ENCODE measurements around the gene ARFRP1. TPM values are rescaled to one million over a fixed set of nuclear protein-coding genes. Genes with fewer than 3 reads are reported as not detected.

The ARFRP1 gene
- total RNA-seq, 1 experiment from 2014 or later: 42.7 TPM

GRCh38 chr20:63648895-63649589 is 58.7 kb downstream of the ARFRP1 start:
- Histone ChIP-seq H3K14ac (ENCODE audit: insufficient read depth, low read length) (no peak overlapping the region), H3T11ph (ENCODE audit: low read length) (no peak overlapping the region), H3K4ac (ENCODE audit: low read depth, low read length) (no peak overlapping the region), H2BK12ac (ENCODE audit: insufficient read length, low read depth, low read length) (no peak overlapping the region), H2BK20ac (ENCODE audit: low read depth, low read length, poor library complexity, severe bottlenecking) (no peak overlapping the region), H3K23ac (ENCODE audit: insufficient read length, low read depth, low read length) (no peak overlapping the region), H2BK120ac (ENCODE audit: low read depth, low read length, poor library complexity, severe bottlenecking) (no peak overlapping the region), H3K9ac (ENCODE audit: extremely low read depth, insufficient read length, low read length) (no peak overlapping the region), H3K18ac (ENCODE audit: insufficient read length, low read depth, low read length) (no peak overlapping the region), H3K23me2 (ENCODE audit: insufficient read length, low read depth, low read length, poor library complexity, severe bottlenecking) (peaks cover 2% of the 10 kb centered on the region), H3K79me1 (ENCODE audit: insufficient read depth, low read depth, low read length, poor library complexity, severe bottlenecking) (no peaks in the 10 kb centered on the region), H3K56ac (ENCODE audit: insufficient read length, low read depth, low read length) (no peak overlapping the region), H2BK5ac (ENCODE audit: insufficient read length, low read length) (no peak overlapping the region), H3K4me1 (ENCODE audit: insufficient read depth, low read length) (no peaks in the 10 kb centered on the region), H3K4me2 (ENCODE audit: insufficient read depth, insufficient read length, low read length) (no peak overlapping the region), H3K9me3 (ENCODE audit: control insufficient read depth, low read depth, low read length) (no peaks in the 10 kb centered on the region), H3K79me2 (ENCODE audit: insufficient read depth, low read length) (no peaks in the 10 kb centered on the region), H2AFZ (ENCODE audit: low read length) (no peak overlapping the region), H4K5ac (ENCODE audit: insufficient read length, low read depth, low read length) (no peak overlapping the region), H4K91ac (ENCODE audit: insufficient read length, low read depth, low read length) (no peak overlapping the region), H3K27ac (ENCODE audit: insufficient read length, low read depth, low read length) (no peak overlapping the region), H2AK5ac (ENCODE audit: insufficient read length, low read length) (no peak overlapping the region), H3K27me3 (ENCODE audit: insufficient read depth, low read length) (no peaks in the 10 kb centered on the region), H4K20me1 (ENCODE audit: control insufficient read depth, insufficient read depth, insufficient read length) (no peaks in the 10 kb centered on the region), H4K8ac (replicated peaks; ENCODE audit: insufficient read length, low read depth, low read length) (no peak overlapping the region), H2BK15ac (ENCODE audit: low read depth, low read length) (no peak overlapping the region)
- no peaks in the 10 kb centered on the region for H3K9me3 Mint-ChIP-seq
- WGBS (ENCODE audit: extremely low coverage, insufficient read length, low lambda C conversion rate): no CpG with 5 or more reads among the region's 11 CpGs
- no peak for TF ChIP-seq CTCF (conservative IDR thresholded peaks at IDR 0.05)
- peaks cover 6% of the 10 kb centered on the region for H3K27me3 Mint-ChIP-seq (ENCODE audit: low read depth)
- peak overlapping the region in 1 of 3 experiments; percentile 53; a peak in 1 of 7 replicates for H3K27ac Mint-ChIP-seq
- no peak overlapping the region; a peak in 1 of 5 replicates for H3K4me3 Mint-ChIP-seq
- H3K36me3 Mint-ChIP-seq (ENCODE audit: insufficient read depth in 1 of 3, low read depth in 3 of 3): peaks cover 0 to 2% (median 0%) of the 10 kb centered on the region in 3 experiments; a peak in 4 of 7 replicates
- H3K4me1 Mint-ChIP-seq: peaks cover 7% of the 10 kb centered on the region in 2 experiments
- DNase-seq: no peak

Other genes starting within 250 kb of the ARFRP1 start
- 69.2 and 71.5 TPM in 2 replicates for gene KCNQ2, start 235.3 kb downstream of the ARFRP1 start, total RNA-seq (2021)
- gene EEF1A2, start 208.9 kb downstream of the ARFRP1 start, total RNA-seq (2021): 25.8 and 27.4 TPM in 2 replicates
- gene PPDPF, start 187.2 kb downstream of the ARFRP1 start, total RNA-seq (2021): 149 and 153 TPM in 2 replicates
- 0.44 and 0.46 TPM in 2 replicates for gene PTK6, start 170.6 kb downstream of the ARFRP1 start, total RNA-seq (2021)
- 0.70 and 0.79 TPM in 2 replicates for gene SRMS, start 160.2 kb downstream of the ARFRP1 start, total RNA-seq (2021)
- gene FNDC11, start 153.8 kb downstream of the ARFRP1 start, total RNA-seq (2021): 2.5 and 2.7 TPM in 2 replicates
- gene HELZ2, start 133.7 kb downstream of the ARFRP1 start, total RNA-seq (2021): 27.9 and 29.3 TPM in 2 replicates
- gene GMEB2, start 80.9 kb downstream of the ARFRP1 start, total RNA-seq (2021): 14.3 and 14.8 TPM in 2 replicates
- 54.0 and 58.4 TPM in 2 replicates for gene STMN3, start 54.6 kb downstream of the ARFRP1 start, total RNA-seq (2021)
- 33.4 and 36.5 TPM in 2 replicates for gene RTEL1, start 49.7 kb downstream of the ARFRP1 start, total RNA-seq (2021)
- gene TNFRSF6B, start 11.3 kb downstream of the ARFRP1 start, total RNA-seq (2021): 0.86 TPM in 1 of 2 replicates, not detected in the other
- 25.5 and 27.6 TPM in 2 replicates for gene ZGPAT, start 63 bp upstream of the ARFRP1 start, total RNA-seq (2021)
- 12.8 and 13.5 TPM in 2 replicates for gene LIME1, start 28.7 kb upstream of the ARFRP1 start, total RNA-seq (2021)
- 37.9 and 43.9 TPM in 2 replicates for gene SLC2A4RG, start 31.8 kb upstream of the ARFRP1 start, total RNA-seq (2021)
- 27.1 and 27.3 TPM in 2 replicates for gene ZBTB46, start 123.3 kb upstream of the ARFRP1 start, total RNA-seq (2021)
- gene ABHD16B, start 153.5 kb upstream of the ARFRP1 start, total RNA-seq (2021): not detected in 2 replicates
- gene TPD52L2, start 157.3 kb upstream of the ARFRP1 start, total RNA-seq (2021): 94.1 and 98.4 TPM in 2 replicates
- 42.9 and 43.0 TPM in 2 replicates for gene DNAJC5, start 187.2 kb upstream of the ARFRP1 start, total RNA-seq (2021)
- 35.6 and 40.9 TPM in 2 replicates for gene UCKL1, start 248.4 kb upstream of the ARFRP1 start, total RNA-seq (2021)